Measurements from ENCODE around the gene RNF43.
"Not testable (repeated sequence)": the region's sequence is repeated elsewhere in the genome, so short reads cannot be mapped to it uniquely, and the experiment has no call there.

Gene RNF43

DNA sequence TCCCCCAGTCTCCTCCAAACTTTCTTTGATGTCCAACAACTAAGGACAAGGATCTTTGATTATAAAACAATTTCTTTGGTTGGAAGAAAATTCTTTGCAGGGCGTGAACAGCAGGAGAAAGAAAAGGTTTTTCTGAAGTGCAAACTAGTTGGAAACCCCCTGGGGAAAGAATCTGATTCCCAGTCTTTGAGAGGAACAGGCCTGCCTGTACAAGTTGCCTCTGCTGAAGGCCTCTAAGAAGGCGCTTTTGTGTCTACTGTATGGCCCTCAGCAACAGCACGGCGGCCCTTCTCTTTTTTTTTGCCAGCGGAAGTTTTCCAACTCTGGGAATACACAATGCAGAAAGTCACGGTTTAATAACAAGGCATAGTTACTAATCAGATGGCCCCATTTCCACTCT, 14.0 kb downstream of the RNF43 start:
- DNase-seq: no peak

DNA sequence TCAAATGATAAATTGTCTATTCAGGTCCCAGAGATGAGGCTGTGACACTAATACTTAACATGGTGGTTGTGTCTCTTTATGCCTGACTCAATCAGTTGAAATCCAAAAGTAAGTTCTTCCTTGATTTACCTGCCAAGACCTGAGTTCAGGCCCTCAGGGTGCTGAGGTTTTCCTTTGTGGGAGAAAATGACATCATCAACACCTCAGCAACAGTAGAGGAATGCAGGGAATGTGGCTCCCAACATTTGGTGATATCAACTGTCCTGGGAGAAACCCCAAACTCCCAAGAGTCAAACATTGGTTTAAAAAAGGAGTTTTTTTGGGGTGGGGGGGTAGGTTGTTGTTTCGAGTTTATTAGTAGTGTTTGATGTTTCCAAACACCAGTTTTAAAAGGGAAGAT, 14.7 kb downstream of the RNF43 start:
- no peak for DNase-seq

DNA sequence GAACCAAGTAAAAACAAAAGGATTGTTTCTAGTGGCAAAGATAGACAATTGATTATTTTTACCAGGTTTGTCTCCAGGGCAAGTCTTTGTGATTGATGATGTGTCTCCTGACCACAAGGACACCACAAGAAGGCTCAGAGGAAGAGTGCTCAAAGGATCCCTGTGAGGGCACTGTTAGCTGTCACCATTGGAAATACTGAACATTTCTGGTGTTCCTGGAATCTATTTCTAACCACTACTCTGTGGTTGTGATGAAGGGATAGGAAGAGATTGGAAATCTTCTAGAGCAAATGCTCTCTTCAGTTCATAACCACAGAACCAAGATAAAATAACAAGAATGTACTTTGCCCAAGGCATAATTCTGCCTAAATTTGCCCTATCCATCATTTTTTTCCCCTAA, 15.3 kb downstream of the RNF43 start:
- DNase-seq: no peak

DNA sequence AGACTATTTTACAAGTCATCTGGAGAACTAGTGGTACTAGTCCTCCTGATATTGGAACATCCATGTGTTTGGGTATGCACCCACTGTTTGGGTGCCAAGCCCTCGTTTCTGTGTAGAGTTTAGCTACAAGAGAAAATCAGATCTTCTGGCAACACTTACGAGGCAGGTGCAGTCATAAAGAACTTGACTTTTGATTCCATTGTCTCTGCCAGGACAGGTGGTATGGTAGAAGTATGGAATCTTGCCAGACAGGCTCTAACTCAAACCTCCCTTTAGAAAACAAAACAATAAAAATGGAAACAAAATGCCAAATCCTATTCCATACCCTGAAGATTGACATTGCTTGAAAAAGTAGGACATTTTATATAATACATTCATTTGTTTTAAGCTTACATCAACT, 16.0 kb downstream of the RNF43 start:
- DNase-seq: no peak

DNA sequence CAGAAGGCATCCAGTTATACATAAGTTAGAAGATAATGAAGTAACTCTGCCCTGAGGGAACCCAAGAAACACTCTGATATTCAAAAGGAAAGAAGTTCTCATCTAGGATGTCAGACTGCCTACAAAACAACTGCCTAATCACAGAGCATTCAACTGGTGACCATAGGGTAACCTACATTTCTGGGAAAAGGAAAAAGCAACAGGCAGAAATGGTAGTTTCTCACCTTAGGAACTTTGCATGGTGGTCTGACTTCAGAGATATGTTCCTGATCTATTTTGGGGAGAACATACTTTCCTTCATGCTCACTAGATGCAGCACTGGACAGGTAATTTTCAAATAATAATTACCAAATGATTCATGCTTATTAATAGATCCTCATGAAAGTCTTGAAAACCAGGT, 16.5 kb downstream of the RNF43 start:
- DNase-seq: no peak

DNA sequence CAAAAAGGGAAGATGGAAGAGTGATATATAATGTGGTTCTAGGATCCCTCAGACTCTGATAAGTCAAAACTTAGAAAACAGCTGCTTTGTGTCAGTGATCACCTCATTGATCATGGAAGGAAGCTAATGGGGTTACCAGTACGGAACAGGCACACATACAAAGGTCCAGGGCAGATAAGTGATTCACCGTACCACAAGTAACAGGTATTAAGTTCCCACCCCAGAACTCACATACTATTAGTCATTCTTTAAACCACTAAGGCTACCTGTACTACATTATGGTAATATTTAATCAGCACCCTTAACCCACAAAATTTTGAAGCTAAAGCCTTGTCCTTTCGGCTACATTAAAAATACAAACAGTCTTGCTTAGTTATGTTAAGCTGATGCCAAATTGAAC, 17.4 kb downstream of the RNF43 start:
- no peak for DNase-seq

DNA sequence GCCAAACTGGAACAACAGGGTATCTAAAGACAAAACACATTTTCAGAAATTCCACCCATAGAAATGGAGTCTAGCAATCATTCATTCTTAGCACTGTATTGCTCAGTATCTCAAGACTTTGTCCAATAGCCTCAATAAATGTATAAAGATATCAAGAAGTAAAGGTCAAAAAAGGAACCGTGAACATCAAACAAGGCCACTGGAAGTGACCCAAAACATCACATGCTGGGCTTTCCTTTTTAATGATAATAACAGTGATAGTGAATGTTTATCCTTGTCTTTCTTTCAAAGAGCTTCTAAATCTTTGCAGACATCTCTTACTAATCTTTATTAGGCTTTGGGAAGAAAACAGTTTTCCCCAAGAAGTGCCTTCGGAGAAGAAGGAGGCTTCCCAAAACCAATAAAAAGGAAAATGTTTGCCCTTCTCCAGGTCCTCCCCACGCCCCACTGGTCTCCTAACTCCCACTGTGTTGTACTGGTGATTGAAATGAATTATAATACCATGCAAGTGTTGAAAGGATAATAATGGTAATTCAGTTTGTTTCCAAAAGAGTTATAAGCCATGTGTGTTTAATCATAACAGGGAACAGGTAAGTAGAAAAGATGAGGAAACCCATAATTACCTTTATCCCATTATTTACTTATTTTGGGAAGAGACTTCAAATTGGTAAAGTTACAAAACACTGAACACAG, 18.6 kb downstream of the RNF43 start:
- DNase-seq: no peak

DNA sequence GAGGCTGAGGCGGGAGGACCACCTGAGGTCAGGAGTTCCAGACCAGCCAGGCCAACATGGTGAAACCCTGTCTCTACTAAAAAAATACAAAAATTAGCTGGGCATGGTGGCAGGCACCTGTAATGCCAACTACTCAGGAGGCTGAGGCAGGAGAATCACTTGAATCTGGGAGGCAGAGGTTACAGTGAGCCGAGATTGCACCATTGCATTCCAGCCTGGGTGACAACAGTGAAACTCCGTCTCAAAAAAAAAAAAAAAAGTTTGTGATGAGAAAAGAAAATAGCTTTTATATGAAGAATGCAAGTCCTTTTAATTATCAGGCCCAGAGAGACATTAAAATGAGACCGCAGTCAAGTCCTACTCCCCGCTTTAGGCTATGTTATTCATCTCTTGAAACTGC, 19.9 kb downstream of the RNF43 start:
- not testable (repeated sequence) for DNase-seq

DNA sequence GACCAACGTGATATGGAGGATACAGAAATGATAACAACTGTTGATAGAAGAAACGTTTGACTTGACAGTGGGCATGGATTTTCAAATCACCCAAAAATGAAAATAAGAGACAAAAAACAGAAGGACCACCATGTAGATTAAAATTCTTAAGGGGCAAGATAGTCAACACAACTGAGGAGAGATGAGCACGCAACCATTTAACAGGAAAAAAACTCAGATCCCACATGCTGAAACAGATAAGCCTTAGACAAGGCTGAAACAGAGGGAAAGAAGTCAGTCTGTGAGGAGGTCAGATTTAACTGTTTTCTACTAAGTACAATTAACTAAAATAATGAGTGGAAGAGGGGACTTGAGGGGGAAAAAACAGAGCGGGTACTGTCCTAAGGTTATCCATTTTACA, 21.2 kb downstream of the RNF43 start:
- no peak for DNase-seq

DNA sequence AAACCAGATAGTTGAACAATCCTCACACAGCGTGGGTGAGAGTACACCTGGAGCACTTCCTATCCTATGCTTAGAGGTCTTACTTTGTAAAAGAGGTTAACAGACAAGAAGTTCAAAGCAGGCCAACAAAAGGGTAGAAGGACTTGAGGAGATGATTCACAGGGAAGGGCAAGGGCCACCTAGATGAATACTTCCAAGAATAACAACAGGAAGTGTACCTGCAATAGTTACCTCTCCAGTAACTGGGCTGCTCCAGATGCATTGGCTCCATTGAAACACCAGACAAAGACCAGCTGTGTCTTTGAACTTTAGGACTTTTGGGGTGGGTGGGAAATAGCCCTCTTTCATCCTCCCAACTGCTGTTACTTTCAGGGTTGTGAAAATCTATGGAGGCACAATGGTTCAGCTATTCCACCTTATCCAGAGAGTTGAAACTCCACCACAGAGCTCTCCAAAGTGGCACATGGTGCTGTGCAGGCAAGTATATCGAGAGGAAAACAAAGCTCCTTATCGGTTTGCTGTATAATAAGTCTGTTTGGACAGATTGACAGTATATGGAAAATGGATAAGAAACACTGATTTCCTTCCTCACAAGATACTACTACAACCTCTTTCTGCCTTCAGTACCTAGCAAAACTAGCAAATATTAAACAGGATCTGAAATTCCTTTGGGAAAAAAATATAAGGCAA, 22.7 kb downstream of the RNF43 start:
- DNase-seq: no peak

DNA sequence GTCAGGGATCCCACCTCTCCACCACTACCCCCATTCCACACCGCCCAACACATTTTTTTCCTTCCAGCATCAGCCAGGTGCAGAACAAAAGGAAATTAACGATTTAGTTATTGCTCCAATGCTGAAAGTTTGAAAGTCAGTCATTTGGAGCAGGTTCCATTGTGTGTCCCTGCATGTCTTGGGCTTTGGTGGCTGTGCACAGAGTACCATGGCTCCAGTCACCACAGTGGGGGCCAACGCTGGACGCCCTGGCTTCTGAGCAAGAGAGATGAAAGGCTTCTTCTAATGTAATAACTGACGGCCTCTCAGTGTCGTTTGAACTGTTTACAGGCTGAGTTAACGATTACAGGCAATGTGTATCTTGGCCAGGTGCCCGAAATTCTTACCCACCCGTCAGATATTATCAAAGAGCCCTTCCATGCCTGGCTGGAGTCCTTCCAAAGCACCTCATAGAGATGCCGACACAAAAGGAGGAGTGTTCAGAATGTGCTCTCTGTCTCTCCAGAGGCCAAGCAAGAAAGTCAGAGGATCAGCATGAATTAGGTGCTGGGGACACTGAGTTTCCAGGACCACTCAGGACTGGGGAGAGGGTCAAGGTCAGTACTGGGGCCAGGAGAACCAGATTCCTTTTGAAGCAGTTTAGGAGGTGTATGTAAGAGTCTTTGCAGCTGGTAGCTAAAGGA, 25.9 kb downstream of the RNF43 start:
- DNase-seq: no peak

DNA sequence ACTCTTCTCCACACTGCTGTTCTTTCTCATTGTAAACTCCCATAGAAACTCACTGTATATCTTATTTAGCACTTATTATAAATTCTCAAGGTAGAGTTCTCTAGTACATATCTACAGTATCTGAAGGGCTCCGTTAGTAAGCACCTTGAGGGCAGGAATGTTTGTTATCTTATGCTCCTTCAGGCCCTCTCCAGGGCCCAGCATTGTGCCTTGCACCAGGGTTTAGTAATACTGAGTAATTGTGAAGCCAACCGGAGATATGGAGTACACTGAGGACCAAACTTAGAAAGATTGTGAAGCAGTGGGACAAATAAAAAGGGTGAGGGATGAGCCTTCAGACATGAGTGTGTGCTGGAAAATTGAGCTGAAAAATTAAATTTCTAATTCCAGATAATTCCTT, 26.4 kb downstream of the RNF43 start:
- no peak for DNase-seq

DNA sequence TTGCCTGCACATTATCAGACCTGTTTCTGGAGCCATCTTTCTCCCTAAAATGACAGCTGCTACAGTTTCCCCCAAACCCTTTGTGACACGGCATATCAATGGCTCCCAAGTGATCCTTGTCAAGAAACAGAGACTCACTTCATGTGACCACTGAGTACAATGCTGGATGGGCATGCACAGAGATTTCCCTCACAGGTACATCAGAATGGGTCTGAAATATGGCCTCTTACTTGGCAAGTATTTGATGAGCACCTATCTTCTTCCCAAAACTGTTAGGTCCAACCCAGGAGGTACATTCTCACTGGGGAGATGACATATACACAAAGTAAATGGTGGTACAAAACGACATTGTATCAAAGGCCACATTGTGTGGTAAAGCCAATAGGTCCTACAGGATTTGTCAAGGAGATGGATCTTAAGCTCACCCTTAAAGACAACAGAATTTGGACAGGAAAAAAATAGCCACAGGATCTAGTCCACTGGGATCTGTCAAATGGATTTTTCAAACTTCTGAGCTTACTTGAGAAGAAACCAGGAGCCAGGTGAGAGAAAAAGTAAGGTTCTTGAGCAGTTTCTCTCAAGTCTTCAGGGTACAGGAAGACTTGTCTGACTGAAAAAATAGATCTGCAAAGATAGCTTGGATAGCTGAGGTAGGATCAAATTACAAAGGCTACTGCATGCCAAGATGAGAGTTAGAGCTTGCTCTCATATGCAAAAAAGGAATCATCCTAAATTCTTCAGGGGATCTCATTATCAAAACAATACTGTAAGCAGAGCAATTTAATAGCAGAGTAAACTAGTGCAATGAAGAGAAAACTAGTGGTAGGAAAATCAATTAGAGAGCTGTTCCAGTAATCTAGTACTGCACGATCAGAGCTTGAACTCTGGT, 28.8 kb downstream of the RNF43 start:
- no peak for DNase-seq

DNA sequence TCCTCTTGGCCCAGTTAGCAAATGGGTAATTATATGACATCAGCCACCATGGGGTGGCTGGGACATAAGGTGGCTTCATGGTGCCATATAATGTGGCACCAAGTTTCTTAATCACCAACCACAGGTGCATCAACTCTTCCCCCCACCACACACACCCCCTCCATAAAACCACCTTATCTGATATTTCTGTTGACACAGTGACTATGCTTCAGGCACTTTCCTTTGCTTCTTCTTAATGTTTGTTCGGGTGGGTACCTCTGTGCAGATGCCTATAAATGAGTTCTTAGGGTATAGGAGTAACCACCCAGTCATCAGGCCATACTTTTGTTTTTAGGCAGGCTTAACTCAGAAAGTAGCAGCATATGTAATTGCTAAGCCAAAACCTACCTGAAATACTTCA, 29.5 kb downstream of the RNF43 start:
- DNase-seq: no peak

DNA sequence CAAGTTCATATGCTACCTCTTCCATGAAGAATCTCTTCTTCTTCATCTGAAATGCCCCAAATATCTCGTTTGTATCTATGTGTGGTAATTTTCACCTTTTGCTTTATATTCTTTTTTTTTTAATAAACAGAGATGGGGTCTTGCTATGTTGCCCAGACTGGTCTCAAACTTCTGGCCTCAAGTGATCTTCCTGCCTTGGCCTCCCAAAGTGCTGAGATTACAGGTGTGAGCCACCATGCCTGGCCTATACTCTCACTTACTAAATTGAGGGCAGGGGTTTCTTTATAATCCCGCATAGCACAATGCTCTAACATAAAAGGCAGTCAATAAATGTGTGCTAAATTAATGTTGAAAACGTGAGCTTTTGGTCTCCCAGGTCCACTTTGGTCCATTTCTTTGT, 30.6 kb downstream of the RNF43 start:
- no peak for DNase-seq

DNA sequence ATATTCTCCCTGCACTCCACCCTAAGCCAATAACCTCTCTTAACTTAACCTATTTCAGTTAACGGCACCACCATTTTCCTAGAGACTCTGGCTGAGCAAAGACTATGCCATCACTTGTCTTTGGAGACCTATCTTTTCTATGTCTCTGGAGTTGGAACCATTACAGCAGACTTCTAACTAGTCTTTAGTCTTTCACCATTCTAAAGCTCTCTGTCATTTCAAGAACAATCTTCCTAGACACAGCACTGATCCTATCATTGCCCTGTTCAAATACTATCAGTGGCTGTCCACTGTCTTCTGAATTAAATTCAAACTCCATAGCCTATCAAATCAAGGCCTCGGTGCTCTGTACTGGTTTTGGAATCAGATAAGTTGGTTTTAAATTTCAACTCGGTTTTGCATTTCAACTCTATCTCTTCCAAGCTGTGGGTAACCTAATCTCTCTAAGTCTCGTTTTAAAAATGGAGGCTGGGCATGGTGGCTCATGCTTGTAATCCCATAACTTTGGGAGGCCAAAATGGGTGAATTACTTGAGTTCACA, 31.9 kb downstream of the RNF43 start:
- no peak for DNase-seq

DNA sequence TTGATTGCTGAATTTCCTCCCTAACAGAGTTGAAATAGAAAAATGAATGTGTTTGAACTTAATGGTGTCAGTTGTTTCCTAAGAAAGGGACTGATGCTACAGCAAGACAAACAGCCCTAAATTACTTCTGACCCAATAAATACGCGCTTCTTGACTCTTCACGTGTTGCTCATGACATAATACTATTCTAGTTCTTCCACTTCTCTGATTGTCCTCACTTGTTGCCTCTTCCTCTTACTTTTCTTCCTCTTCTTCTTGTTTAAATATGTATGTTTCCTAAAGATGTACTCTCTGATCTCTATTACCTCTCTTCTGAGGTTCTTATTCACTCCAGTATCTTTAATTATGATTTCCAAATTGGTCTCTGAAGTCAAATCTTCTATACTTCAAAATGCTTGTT, 32.4 kb downstream of the RNF43 start:
- DNase-seq: no peak

DNA sequence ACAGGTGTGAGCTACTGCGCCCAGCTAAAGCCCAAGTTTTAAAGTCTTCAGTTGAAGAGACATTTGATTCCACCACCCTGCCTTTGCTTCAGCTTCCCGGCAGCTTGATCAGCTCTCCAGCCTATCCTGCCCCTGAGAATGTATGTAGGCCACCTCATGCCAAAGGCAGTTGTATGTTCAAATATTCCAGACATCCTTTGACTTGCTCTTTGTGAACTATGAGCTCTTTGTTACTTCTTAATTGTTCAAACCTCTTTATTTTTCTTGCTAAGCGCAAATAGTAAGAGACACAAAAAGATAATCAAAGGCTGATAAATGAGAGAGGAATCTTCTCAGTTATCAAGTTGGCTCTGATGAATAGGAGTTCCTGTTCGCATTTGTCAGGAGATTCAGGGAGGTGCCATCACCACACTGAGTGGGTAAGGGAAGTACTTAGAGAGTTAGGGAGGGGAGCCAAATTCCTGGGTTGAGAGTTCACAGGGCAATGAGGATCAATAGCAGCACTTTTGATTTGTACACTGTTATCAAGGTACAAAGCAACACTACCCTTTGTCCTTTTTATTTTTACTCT, 33.4 kb downstream of the RNF43 start:
- no peak for DNase-seq

DNA sequence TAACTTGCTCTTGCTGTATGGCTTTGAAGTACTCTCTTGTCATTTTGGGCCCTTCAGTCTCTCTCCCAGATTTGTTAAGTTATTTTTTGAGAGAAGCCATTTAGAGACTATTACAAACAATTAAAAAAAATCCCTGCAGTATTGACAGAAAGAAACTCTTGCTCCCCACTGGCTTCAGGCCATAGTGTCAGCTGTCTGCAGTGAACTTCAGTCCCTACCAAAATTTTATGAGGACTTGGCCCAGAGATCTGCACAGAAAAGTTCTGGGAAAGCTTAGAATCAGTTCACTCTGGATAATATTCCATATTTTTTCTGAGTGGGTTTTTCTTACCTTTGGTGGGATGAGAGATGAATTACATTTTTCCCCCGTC, 34.5 kb downstream of the RNF43 start:
- no peak for DNase-seq

DNA sequence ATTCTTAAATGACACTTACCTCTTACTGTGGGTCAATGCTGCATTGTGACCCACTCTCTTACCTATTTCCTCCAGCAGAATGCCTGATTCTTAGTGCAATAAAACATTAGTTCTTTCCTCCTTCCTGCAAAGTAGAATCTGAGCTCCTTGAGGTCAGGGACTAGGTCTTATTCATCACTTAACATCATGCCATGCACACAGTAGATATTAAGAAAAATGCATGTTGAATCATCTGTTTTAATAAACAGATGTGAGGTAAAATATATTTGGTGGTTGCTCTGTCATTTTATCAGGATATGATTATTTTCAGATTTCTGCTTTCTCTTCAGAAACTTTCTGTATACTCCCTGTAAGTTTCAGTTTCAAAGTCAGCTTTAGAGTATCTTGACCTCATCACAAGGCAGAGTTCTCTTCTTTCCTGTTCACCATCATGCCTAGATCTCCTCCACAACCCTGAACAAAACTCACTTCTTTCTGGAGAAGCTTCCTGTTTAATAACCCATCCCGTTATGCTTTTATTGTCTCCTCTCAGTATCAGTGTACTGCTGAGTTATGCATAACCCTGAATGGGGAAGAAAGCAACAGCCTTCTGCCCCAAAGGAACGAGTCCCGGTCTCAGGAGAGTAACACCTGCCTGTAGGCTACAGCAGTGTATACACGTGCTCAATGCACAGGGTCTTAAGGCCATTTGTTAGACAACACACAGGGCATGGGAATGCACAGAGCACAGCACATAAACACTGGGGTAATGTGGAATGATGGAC, 35.0 kb downstream of the RNF43 start:
- DNase-seq: no peak

DNA sequence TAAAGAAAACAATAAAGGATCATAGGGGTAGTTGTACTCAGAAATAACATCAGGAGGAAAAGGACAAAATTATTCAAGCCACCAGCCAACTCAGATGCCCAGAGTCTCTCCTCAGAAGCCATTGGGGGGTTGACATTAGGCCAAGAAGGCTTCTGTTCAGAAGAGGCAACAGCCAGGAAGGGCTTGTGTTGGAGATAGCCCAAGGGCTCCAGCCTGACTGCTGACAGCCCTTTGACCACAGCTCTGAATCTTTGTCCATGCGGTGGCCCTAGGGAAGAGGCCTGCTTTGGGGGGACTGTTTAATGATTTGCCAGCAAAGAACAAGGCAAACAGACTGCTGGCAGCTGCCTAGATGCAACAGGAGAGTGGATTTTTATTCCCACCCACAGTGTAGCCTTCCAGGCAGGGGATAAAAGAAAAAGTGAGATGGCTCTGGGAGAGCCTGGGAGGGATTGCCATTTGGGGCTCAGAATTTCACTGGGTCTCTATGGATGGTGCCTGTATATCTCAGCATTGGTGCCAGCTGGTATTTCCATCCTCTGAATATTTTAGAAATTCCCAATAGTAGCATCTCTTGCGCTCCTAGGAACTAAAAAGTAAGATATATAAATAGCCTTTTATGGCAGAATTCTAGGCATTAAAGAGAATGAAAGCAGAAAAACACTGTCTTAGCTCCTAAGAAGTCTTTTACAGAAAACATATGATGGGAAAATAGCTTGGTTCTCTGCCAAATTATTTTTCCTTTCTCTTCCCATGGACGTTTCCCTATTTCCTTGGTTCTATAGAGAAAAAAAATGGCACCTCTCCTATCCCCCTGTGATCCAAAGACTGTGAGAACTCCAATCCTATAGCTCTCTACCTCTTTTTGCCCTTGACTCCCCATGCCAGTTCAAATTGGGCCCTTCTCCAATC, 36.0 kb downstream of the RNF43 start:
- DNase-seq: no peak
